HUDEP-2 (cell line): ENCODE measurements around the gene HNRNPU.

Source experiments
- DNase-seq, 76 experiments: peaks; one replicate each; lab custom pipeline; 2025; ENCODE audit not compliant: unreplicated experiment in 76 of 76; lab: John Stamatoyannopoulos, UW

Gene HNRNPU

DNA sequence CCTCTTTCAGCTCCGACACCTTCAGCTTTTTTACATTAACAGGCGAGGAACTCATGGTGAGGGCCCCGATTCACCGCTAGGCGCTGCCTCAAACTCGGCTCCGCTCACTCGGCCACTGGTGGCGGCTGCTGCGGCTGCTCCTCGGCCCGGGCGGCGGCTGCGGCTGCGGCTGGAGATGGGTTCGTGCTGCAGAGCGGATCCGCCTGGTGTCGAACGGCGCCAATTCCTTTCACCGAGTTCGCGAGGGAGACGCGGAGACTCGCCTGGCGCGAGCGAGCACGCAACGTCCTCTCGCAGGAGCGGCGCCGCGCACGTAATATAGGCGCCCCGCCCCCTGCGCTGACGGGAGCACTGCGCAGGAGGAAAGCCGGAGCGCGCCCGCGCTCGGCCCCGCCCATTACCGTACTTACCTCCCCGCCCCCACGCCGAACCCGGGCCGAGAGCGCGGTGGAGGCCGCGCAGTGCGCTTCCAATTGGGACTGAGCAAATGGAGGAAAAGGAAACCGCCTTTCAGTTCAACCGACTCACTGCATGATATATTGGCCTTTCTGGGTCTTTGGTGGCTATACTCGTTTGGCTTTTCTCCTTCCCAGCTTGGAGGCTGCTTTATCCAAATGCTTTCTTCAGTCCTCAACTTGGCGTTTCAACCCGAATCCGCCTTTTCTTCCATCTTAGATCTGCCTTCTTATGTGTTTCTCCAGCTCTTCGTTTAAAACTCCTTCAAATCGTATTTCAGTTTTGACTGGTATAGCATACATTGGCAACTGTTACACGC is at the start of gene HNRNPU:
Gene HNRNPU, minus strand, starts transcription at position 291 of the 775 bp plus-strand sequence. Its CDS starts 236 bp downstream, at position 55.
- DNase-seq: peak; percentile 36 to 96 (median 88)

DNA sequence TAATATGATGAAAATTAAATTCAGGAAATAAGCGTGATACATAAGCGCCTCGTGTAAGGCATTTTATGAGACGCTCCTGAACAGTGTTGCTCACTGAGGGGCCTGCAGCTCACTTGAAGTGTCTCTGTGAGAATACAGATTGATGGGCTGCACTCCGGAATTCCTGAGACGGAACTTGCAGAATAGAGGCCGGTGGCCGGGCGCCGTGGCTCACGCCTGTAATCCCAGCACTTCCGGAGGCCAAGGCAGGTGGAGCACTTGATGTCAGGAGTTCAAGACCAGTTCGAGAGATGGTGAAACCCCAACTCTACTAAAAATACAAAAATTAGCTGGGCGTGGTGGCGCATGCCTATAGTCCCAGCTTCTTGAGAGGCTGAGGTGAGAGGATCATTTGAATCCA is 49.5 kb upstream of the HNRNPU start:
- DNase-seq: no peak

DNA sequence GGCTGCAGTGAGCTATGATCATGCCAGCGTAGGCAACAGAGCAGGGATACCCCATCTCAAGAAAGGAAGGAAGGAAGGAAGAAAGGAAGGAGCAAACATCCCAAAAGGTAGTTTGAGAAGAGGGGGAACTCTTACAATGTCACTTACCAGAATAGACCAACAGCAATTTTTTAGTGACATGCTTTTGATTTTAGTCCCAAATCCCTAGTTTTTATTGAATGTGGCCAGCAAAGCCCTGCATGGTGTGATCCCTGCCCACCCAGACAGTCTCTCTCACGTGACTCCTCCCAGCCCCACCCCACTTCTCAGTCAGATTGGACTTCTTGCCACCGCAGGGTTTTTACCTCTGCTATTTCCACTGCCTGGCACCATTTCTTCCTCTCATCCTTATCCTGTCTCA is 39.8 kb upstream of the HNRNPU start:
- no peak for DNase-seq

DNA sequence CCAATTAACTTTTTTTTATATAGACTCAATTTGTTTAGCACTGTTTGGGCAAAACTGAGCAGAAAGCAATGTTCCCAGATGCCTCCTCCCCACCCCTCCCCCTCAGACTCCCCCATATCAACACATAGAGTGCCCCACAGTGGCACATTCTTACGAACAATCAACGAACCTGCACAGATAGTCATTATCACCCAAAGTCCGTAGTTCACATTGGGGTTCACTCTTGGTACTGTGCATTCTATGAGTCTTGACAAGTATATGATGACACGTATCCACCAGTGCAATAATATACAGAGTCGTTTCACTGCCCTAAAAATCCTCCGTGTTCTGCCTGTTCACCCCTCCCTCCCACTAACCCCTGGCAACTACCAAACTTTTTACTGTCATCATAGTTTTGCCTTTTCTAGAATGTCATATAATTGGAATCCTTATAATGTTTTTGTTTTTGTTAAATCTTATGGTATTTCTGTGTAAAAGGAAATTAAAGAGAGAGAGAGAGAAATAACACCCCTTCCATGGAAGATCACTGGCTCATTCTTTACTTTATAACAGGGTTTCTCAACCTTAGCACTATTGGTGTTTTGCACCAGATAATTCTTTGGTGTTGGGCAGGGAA is 37.2 kb upstream of the HNRNPU start:
- DNase-seq: no peak

DNA sequence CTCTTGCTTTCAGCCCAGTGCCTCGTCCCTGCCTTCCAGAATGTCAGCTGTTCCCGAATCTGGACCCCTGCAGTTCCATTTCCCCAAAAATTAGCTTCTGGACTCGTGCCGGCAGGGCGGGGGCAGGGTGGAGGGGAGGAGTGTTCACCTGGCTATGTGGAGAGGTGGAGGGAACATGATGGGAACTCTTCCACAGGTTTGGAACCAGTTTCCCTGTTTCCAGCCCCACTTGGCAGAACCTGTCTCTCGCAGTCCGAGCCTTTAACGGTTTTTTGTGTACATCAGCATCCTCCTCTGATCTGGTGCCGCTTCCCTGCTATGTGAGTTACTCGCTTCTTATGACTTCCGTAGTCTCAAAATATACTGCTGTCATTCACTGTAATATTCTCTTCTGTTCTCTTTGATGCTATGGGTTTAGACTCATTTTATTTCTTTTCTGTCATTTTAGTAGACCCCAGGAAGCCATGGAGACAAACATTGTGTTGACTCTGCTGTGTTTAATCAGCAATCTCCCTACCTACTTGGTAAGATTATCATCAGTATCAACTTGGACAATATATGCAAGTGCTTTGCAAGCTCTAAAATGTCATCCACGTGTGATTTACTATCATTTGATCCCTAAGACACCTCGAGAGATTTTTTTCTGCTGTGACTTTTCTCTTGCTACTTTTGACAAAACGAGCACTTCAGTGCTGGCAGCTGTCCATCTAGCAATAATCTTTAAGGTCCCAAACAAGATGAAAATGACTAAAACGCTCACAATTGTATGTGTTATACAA is 33.3 kb upstream of the HNRNPU start:
- DNase-seq: no peak

DNA sequence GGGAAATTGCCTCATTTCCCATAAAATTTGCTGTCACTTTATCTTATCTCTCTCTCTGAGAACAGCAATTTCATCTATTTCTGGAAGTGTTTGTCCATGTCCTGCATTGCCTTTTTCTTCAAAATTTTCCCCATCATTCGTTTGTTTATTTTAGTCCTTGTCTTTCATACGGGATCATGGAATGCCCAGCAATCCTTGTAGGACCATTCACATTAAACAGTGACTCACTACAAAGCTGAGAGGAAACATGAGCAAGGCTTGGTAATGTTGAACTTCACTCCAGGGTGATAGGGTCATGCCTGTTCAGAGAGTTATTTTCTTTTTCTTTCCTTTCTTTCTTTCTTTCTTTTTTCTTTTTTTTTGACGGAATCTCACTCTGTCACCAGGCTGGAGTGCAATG is 32.2 kb upstream of the HNRNPU start:
- DNase-seq: no peak

DNA sequence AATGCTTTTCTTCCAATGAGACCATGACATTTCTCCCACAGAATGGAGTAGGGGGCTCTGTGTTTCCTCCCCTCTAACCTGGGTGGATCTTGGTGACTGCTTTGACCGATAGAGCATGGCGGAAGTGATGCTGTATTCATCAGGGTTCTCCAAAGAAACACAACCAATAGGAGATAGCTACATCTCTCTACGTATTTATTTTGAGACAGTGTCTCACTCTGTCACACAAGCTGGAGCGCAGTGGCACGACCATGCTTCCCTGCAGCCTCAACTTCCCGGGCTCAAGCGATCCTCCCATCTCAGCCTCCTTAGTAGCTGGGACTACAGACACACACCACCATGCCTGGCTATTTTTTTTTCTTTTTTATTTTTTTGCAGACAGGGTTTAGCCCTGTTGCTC is 29.5 kb upstream of the HNRNPU start:
- DNase-seq: no peak

DNA sequence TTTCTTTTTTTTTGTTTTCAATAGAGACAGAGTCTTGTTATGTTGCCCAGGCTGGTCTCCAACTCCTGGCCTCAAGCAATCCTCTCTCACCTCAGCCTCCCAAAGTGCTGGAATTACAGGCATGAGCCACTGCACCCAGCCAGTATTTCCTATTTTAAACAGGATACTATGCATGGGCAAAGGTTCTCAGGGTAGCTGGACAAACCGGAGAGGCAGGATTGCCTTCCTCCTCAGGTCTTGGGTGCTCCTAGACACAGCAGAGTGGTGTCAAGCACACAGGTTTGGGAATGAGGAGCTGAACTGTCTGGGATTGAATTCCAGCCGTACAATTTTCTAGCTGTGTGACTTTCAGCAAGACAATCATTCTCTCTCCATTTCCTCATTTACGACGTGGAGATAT is 22.9 kb upstream of the HNRNPU start:
- DNase-seq: no peak

DNA sequence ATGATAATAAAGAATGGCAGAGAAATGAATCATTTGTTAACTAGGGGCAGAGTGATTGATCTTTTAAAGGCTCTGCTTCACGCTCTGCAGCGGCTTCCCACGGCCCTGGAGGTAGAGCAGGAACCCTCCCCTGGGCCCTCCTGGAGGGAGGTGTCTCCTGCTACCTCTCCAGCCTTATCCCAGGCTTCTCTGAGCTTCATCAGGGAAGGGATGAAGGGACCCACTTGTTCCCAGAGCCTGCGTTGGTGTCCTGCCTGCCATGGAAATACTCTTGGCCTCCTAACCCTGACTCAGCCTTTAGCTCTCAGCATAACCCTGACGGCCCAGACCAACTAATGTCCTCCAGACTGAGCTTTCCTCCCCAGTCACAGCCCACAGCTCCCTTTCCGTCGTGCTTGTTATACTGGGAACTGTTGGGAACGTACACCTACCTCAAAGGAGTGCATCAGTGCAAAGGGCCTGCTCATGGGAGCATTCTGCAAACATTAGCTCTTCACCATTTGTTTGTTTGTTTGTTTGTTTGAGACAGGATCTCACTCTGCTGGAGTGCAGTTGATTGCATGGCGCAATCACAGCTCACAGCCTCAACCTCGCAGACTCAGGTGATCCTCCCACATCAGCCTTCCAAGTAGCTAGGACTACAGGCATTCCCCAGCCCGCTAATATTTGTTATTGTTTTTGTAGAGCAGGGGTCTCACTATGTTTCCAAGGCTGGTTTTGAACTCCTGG is 17.4 kb upstream of the HNRNPU start:
- DNase-seq: no peak

DNA sequence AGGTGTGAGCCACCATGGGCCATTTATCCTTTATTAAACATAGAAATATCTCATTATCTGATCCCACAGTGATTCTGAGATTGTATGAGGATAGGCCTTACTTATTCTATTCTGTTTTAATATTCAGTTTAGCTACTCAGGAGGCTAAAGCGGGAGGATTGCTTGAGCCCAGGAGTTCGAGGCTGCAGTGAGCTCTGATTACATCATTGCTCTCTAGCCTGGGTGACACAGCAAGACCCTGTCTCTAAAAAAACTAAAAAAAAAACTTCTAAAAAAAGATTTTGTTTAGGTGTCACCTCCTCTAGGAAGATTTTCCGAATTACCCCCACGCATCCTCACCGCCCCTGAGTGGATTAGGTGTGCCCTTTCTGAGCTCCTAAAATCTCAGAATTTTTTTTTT is 14.3 kb upstream of the HNRNPU start:
- no peak for DNase-seq

DNA sequence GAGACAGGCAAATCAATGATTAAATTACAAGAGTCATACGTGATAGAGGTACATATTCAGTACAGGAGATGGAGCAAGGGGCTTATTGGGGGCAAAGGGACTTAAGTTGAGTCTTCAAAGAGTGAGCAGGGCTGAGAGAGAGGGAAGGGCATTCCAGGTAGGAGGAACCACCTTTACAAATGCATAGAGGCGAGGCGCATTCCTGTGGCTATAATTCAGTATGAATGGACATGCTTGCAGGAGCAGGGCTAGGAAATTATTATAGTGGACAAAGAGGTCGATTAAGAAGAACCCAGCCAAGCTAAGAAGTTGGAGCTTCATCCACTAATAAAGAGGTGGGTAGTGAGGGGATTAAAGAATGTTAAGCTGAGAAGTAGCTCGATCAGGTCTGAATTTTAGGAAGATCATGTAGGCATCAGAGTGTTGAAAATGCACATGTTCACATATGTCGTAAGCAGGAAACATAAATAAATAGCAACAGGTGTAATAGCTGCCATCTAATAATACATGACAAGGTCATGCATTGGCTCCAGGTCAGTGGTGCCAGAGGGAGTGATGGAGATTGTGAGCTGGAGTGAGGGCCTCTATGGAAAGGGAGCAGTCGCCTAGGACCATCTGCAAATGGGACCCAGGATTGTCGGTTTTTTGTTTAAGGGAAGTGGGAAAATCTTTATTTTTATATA is 12.0 kb upstream of the HNRNPU start:
- no peak for DNase-seq

DNA sequence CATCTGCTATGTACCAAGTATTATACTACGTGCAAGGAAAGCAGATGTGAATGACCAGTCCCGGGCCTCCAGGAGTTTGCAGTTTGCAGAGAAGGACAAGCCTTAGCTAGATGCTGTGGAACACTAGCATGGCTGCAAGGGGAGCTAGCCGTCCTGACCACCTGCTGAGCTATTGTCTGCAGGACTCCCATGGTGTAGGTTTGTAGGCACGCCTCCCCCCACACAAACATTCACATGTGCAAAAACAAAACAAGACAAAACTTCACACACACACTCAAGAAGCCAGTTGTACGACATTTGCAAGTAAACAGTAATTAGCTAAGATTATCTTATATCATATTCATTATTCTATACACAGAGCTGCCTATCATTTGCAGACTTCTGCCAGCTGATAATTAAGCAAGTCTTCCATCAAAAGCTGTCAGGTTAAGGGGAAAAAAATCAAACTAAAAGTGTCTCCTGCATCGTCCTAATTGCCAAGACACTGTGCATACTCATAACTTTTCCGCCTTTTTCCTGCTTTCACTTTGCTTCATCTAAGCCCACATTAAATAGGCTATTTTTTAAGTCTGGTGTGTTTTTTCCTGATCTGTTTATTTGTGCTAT is 10.7 kb upstream of the HNRNPU start:
- no peak for DNase-seq

DNA sequence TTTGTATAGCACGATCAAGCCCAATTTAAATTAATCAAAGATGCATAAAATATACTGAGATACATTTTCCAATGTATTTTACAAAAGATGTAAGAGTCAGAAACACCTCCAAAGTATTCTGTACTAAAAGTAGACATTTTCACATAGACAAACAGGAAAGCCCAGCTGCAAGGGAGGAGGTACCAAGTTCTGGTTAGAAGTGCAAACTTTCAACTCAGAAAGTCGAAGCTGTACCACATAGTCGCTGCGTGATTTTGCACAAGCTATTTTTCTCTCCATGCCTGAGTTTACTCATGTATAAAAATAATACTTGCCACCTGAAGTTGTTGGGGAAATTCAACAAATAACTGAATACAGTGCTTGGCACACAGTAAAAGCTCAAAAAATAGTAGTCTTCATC is 5.6 kb upstream of the HNRNPU start:
- no peak for DNase-seq

DNA sequence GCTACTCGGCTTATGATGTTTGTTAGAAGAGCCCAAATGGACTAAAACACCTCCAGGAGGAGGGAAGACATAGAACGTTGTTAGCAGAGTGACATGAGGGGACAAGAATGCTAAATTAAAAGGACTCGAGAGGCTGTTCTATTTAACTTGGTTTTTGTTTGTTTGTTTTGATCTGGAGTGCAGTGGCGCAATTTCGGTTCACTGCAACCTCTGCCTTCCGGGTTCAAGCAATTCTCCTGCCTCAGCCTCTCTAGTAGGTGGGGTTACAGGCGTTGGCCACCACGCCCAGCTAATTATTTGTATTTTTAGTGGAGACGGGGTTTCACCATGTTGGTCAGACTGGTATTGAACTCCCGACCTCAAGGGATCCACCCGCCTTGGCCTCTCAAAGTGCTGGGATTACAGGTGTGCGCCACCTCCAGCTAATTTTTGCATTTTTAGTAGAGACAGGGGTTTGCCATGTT is 5.1 kb upstream of the HNRNPU start:
- no peak for DNase-seq

DNA sequence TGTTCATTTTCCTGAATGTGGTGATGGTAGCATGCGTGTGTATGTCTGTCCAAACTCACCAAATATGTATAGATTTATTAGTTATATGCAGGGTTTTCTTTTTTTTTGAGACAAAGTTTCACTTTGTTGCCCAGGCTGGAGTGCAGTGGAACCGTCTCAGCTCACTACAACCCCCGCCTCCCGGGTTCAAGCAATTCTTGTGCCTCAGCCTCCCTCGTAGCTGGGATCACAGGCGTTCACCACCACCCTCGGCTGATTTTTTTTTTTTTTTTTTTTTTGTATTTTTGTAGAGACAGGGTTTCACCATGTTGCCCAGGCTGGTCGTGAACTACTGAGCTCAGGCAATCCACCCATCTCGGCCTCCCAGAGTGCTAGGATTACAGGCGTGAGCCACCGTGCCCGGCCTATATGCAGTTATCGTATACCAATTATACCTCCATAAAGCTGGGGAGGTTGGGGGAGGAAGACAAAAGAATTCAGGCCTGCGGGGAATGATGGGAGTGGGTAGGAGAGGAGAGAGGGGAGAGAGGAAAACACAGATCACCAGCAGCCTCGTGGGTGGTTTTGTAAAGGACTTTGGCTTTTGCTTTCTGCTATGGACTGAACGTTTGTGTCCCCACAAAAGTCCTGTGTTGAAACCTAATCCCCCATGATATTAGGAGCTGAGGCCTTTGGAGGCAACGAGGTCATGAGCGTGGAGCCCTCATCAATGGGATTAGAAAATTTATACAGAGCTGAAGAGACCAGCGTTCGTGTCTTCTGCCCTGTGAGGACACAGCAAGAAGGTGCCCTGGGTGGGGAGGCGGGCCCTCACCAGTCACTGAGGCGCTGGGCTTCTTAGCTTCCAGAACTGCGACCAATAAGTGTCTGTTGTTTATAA is 4.4 kb upstream of the HNRNPU start:
- no peak for DNase-seq

DNA sequence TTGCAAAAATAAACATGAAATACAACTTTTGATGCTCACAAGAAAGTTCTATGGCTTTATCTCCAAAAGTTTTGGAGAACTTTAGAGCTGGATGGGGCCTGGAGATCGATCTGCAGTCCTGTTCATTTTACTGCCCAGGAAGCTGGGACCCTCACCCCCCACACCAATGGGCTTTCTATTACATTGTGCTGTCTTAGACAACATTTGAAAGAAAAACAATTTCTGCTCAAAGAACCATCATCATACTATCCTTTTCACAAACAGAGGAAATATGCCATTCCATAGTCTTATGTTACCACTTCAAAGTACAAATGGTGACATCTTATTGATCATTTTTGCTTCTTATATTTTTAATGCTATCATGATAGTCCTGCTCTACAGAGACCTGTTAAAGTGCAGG is 2.0 kb upstream of the HNRNPU start:
- DNase-seq: no peak

DNA sequence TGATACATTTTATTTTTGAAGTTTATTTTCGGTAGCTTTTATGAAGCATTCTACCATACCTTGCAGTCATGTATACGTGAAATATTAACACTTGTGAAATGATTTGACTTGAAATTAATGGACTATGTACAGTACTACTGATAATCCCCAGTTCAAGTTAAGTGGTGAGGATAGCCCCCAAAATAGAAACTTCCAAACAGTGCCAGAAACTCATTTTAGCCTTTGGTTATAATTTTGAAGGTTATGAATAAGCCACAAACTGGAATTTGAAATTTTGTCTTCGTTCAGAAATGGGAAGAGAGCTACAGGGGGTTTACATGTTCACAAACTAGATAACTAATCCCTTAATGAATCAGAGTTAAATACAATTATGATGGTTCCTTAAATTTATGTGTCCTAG is 1.5 kb upstream of the HNRNPU start:
- no peak for DNase-seq

DNA sequence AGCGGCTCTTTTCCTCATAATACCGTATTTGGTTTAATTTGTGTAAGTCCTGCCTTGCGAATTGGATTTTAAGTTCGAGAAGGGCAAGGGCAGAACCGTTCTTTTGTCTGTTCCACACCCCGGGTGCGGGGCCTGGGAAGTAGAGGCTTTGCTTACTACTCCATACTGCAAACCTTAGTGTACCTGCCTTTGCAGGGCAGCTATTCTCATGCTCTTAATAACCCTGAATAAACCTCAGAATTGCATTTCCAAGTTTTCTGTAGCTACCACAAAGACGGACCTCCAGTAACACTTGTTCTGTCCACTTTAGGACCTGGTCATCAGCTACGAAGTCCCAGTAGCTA is 657 bp upstream of the HNRNPU start:
- DNase-seq: peak in 22 of 76 experiments; percentile 2 to 54 (median 21)
